Measurements from ENCODE around the gene BCAR3.

DNA sequence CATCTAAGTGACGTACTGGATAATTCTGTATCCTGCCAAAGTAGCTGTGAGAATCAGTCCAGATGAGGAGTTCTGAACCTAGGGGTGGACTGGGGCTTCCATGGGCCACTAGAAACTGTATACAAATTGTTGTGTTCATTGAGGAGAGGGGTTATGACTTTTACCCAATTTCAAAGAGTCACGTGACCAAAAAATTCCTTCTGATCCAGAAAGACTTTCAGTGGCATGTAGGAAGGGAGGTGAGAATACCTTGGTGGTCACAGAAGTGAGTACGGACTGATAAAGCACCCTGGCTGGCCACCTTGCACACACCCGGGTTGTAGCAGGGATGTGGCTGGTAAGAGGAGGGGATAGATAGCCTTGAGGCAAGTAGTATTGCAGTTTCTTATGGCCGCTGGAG, 60.4 kb downstream of the BCAR3 start:
- no peak for TF ChIP-seq POLR2A (IDR thresholded peaks at IDR 0.05)
- TF ChIP-seq, protein P1, sequence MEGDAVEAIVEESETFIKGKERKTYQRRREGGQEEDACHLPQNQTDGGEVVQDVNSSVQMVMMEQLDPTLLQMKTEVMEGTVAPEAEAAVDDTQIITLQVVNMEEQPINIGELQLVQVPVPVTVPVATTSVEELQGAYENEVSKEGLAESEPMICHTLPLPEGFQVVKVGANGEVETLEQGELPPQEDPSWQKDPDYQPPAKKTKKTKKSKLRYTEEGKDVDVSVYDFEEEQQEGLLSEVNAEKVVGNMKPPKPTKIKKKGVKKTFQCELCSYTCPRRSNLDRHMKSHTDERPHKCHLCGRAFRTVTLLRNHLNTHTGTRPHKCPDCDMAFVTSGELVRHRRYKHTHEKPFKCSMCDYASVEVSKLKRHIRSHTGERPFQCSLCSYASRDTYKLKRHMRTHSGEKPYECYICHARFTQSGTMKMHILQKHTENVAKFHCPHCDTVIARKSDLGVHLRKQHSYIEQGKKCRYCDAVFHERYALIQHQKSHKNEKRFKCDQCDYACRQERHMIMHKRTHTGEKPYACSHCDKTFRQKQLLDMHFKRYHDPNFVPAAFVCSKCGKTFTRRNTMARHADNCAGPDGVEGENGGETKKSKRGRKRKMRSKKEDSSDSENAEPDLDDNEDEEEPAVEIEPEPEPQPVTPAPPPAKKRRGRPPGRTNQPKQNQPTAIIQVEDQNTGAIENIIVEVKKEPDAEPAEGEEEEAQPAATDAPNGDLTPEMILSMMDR (IDR thresholded peaks at IDR 0.05) = no peak
